HL-60 (cell line): Measurements from ENCODE around the gene MYLK3.

Source experiments
- GABPA ChIP-seq: IDR thresholded peaks from 2 replicates; pipeline ENCODE4 v1.6.1; 2012; ENCODE audit warnings: low read depth
- POLR2AphosphoS5 ChIP-seq: IDR thresholded peaks from 2 replicates; pipeline ENCODE4 v1.6.1; 2012; ENCODE audit warnings: low read depth
- SPI1 ChIP-seq: IDR thresholded peaks from 2 replicates; pipeline ENCODE4 v1.6.1; 2012; ENCODE audit warnings: low read depth, mild to moderate bottlenecking, borderline replicate concordance
- TF ChIP-seq, protein P1 (sequence below): IDR thresholded peaks from one replicate; pipeline ENCODE4 v1.5.1; 2011; ENCODE audit warnings: low read length, control low read depth, inconsistent platforms; ENCODE audit not compliant: insufficient read depth
- TF ChIP-seq, protein P2 (sequence below): IDR thresholded peaks from 2 replicates; pipeline ENCODE4 v1.6.1; 2012; ENCODE audit warnings: low read depth; ENCODE audit not compliant: insufficient replicate concordance

DNA sequence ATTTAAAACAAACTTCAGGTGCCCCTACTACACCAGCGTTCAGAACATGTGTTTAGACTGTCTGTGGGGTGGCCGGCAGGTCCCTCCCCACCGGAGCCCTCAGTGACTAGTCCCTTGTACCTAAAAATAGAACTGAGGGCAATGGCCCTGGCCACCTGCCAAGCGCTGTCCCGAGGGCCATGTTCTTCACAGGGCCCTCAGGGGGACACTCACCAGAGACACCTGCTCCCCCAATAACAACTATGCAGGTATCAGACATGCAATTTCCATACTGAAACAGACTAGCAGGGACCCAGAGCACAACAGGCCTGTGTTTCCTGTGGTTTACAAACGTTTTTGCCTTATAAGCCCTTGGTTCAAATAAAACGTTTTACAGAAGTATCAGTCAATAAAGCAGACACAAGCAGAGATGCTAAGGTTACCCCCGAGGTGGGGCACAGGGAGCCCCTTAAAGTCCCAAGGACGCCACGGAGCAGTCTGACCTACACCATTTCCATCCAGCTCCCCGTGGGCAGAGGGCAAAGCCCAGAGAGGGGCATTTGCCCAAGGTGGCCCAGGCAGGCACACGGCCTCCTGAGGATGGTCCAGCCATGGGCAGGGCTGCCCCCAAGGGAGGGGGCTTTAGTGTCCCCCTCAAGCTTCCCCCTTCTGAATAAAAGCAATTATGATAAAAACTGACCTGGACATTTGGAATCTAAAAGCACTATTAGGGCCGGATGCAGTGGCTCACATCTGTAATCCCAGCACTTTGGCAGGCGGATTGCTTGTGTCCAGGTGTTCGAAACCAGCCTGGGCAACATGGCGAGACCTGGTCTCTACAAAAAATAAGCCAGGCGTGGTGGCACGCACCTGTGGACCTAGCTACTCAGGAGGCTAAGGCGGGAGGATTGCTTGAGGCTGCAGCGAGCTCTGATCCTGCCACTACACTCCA is 896 bp upstream of the MYLK3 start:
- TF ChIP-seq, protein P1, sequence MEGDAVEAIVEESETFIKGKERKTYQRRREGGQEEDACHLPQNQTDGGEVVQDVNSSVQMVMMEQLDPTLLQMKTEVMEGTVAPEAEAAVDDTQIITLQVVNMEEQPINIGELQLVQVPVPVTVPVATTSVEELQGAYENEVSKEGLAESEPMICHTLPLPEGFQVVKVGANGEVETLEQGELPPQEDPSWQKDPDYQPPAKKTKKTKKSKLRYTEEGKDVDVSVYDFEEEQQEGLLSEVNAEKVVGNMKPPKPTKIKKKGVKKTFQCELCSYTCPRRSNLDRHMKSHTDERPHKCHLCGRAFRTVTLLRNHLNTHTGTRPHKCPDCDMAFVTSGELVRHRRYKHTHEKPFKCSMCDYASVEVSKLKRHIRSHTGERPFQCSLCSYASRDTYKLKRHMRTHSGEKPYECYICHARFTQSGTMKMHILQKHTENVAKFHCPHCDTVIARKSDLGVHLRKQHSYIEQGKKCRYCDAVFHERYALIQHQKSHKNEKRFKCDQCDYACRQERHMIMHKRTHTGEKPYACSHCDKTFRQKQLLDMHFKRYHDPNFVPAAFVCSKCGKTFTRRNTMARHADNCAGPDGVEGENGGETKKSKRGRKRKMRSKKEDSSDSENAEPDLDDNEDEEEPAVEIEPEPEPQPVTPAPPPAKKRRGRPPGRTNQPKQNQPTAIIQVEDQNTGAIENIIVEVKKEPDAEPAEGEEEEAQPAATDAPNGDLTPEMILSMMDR = no peak
- TF ChIP-seq POLR2AphosphoS5 = no peak
- TF ChIP-seq, protein P2, sequence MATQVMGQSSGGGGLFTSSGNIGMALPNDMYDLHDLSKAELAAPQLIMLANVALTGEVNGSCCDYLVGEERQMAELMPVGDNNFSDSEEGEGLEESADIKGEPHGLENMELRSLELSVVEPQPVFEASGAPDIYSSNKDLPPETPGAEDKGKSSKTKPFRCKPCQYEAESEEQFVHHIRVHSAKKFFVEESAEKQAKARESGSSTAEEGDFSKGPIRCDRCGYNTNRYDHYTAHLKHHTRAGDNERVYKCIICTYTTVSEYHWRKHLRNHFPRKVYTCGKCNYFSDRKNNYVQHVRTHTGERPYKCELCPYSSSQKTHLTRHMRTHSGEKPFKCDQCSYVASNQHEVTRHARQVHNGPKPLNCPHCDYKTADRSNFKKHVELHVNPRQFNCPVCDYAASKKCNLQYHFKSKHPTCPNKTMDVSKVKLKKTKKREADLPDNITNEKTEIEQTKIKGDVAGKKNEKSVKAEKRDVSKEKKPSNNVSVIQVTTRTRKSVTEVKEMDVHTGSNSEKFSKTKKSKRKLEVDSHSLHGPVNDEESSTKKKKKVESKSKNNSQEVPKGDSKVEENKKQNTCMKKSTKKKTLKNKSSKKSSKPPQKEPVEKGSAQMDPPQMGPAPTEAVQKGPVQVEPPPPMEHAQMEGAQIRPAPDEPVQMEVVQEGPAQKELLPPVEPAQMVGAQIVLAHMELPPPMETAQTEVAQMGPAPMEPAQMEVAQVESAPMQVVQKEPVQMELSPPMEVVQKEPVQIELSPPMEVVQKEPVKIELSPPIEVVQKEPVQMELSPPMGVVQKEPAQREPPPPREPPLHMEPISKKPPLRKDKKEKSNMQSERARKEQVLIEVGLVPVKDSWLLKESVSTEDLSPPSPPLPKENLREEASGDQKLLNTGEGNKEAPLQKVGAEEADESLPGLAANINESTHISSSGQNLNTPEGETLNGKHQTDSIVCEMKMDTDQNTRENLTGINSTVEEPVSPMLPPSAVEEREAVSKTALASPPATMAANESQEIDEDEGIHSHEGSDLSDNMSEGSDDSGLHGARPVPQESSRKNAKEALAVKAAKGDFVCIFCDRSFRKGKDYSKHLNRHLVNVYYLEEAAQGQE = no peak
- TF ChIP-seq SPI1 = no peak
- no peak for TF ChIP-seq GABPA
